Measurements from ENCODE around the gene MBNL1.

DNA sequence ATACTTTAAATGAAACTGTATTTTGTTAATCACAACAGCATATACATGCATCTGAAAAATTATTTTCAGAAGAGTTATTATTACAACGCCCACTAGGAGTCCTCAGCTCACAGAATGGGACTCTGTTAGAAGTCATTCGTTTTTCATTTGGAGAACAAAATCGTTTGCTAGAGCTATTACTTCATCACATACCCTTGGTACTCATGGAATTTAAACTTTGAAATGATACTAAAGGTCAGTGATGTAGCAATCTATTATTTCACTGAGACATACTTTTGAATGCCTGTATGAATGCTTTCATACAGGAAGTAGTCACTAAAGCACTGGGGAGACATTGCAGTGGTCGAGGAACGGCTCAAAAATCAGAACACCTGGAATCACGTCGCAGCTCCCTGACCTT lies 198.1 kb downstream of the MBNL1 start:
- TF ChIP-seq EZH2 (IDR thresholded peaks at IDR 0.05; ENCODE audit: borderline replicate concordance, low read depth, low read length, severe bottlenecking), result no peak
- TF ChIP-seq CTCF (IDR thresholded peaks at IDR 0.05; ENCODE audit: borderline replicate concordance, extremely low read depth, low read length, poor library complexity, severe bottlenecking), result peak; percentile 57

Measured in DND-41 (cell line).